HG03520 (cell line): ENCODE results near the gene KRT79.
"Not testable (repeated sequence)": the region's sequence is repeated elsewhere in the genome, so short reads cannot be mapped to it uniquely, and the experiment has no call there.

Experiments used
- ATAC-seq: cut with Tn5 transposase; IDR thresholded peaks from one replicate; pipeline ENCODE4 v1.9.1; 2021; ENCODE audit warnings: mild to moderate bottlenecking, moderate library complexity; ENCODE audit not compliant: unreplicated experiment

KRT79 gene

DNA sequence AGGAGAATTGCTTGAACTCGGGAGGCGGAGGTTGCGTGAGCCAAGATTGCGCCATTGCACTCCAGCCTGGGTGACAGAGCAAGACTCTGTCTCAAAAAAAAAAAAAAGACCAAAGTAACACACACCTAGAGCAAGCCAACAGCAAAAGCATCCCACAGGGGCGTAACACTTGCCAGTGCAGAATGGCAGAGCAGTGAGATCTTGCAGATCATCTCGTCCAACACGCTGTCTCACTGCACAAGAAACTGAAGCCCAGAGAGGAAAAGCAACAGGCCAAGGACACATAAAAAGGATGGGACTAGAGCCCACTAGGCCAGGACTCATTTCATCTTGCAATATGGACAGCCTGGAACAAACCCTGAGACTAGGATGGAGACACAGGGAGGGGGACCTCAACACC, 27.4 kb upstream of the KRT79 start:
- no peak for ATAC-seq

- ATAC-seq: no peak
Observed at GRCh38 chr12:52860102-52860823, 26.2 kb upstream of the KRT79 start.

GRCh38 chr12:52857500-52857899, 23.4 kb upstream of the KRT79 start:
- ATAC-seq: no peak

DNA sequence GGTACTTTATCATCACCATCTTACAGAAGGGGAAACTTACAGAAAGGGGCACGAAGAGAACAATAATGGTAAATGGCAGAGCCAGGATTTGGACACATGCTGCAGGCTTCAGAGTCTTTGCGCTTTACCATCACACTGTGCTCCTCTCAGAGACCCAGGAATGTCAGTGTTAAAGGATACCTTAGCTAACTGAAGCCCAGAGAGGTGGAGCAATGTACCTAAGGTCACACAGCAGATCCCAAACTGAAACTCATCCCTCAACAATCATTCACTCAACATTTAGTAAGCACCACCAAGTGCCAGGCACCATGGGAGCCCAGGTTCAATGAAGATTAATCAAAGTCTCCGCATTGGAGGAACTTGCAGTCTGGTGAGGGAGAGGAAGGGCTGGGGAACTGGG, 22.7 kb upstream of the KRT79 start:
- ATAC-seq: no peak

DNA sequence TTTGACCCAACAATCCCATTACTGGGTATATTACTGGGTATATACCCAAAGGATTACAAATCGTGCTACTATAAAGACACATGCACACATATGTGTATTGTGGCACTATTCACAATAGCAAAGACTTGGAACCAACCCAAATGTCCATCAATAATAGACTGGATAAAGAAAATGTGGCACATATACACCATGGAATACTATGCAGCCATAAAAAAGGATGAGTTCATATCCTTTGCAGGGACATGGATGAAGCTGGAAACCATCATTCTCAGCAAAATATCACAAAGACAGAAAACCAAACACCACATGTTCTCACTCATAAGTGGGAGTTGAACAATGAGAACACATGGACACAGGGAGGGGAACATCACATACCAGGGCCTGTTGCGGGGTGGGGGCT, 22.0 kb upstream of the KRT79 start:
- not testable (repeated sequence) for ATAC-seq

- ATAC-seq: no peak
Observed at GRCh38 chr12:52851787-52852186, 17.7 kb upstream of the KRT79 start.

DNA sequence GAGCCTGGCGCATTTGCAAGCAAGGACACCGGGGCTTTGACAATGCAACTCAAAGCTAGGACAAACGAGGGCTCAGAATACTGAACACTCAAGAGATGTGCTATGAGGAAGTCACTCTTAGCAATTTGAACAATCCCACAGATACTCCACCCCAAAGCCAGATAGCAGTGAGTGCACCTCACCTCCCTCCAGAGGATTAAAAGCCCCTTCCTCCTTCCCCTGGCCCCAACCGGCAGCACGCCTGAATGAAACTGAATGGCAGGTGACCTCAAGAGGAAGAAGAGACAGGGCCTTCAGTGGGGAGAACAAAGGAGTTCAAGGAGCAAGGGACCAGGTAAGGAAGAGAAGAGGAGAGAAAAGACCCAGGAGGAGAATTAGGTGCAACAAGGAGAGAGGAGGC, 16.6 kb upstream of the KRT79 start:
- no peak for ATAC-seq

DNA sequence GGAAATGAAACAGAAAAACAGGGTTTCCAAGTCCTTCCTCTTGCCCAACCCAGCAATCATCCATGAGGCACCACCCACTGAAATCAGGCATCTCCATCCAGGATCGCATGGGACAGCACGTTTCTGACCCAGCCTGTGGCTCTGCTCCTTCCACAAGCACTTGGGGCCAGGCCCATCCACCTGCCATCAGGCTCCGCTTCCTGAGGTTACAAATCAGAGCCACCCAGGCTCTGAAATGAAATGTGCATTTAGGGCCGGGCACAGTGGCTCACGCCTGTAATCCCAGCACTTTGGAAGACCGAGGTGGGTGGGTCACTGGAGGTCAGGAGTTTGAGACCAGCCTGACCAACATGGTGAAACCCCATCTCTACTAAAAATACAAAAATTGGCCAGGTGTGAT, 15.4 kb upstream of the KRT79 start:
- no peak for ATAC-seq

- ATAC-seq: no peak
Observed at GRCh38 chr12:52848661-52849255, 14.6 kb upstream of the KRT79 start, which contains the start of gene KRT78. KRT78 (minus strand) TSS chr12:52848994; CDS start chr12:52848930, 64 bp downstream.

- ATAC-seq: no peak
Observed at GRCh38 chr12:52847335-52848102, 13.4 kb upstream of the KRT79 start.

GRCh38 chr12:52846356-52846970, 12.4 kb upstream of the KRT79 start:
- no peak for ATAC-seq

DNA sequence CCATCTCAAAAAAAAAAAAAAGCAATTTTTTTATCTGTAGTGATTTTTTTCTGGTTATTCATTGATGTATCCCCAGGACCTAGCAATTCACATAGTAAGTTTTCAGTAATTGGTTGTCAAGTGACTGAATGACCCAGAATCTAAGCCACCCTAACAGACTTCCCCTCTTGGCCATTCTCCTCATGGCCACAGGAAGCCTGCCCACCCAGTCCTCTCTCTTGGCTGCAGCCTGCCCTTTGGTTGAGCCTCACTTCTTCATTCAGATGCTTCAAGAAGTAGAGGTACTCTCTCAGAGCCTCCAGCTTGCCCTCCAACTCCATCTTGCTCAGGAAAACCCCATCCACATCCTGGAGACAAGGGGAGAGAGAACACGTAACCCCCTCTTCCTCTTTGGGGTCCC, 11.8 kb upstream of the KRT79 start:
- no peak for ATAC-seq

GRCh38 chr12:52844386-52844785, 10.3 kb upstream of the KRT79 start:
- no peak for ATAC-seq

GRCh38 chr12:52839436-52840105, 5.5 kb upstream of the KRT79 start:
- ATAC-seq: no peak

GRCh38 chr12:52838609-52839435, 4.7 kb upstream of the KRT79 start:
- no peak for ATAC-seq

GRCh38 chr12:52837781-52838608, 3.9 kb upstream of the KRT79 start:
- ATAC-seq: no peak

DNA sequence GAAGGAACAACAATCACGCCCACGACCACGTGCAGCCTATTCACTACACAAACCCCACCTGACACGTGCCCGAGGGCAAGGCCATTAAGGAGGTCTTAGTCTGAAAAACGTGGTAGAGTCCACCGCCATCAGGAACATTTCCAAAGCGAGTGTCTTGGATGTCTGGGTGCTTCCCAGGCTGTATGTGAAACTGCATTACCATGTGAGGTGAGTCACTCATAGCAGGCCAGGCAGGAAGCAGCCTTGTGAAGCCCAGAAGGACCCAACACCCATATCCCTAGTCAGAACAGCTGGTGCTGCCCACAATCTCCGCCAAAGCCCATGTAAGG, 3.3 kb upstream of the KRT79 start:
- ATAC-seq: no peak

DNA sequence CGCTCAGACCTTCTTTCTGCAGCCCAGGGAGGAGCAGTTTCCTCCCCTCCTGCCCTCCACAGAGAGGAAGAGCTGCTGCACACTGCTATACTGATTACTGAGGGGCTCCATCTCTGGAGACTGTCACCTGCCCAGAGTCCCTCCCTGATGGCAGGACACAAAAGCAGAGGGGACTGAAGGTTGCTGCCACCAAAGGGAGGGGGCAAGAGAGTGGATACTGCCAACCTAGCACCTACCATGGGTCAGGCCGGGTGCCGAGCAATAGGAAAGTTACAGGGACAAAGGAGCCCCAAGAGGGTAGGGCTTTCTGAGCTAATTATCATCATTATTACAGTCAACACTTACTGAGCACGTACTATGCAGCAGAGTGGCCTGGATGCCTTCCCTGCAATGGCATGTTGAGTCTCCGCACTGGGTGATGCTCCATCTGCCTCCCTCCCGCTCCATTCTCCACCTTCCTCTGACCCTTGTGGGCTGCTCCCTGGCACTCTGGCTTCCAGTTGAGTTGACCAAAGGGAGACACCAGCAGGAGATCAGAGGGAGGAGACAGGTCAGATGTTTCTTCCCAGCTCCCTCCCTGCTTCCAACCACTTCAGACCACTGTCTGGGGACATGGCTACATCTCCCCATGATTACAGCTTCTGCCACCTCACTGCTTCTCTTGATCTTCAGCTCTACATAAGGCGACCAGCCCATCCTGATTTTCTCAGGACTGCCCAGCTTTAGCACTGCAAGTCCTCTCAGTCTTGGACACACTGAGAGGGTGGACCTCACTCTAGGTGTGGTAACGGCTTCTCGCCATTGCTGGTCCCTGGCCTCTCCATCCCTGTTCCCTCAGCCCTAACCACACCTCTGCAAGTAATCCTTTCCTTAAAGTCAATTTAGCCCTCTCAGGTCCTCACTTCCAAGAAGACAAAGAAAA, 2.6 kb upstream of the KRT79 start:
- ATAC-seq: no peak
